H4 (cell line): ENCODE data around the gene UPK1A. TPM values are rescaled to one million over a fixed set of nuclear protein-coding genes. Genes with fewer than 3 reads are reported as not detected.
"Not testable (repeated sequence)": the region's sequence is repeated elsewhere in the genome, so short reads cannot be mapped to it uniquely, and the experiment has no call there.

Source experiments
- DNase-seq: peaks from one replicate; pipeline ENCODE4 v3.0.0-alpha.2; 2015; ENCODE audit warnings: low spot score
- total RNA-seq: library from RNA; depleted of rRNA; stranded (reverse); fragments of >200 nt; shearing (Covaris generic); gene quantifications from 2 replicates; pipeline ENCODE4 v1.2.3, GENCODE V29; 2014; rRNA removed

The UPK1A gene
- total RNA-seq, 1 experiment from 2014 or later, result not detected

DNA sequence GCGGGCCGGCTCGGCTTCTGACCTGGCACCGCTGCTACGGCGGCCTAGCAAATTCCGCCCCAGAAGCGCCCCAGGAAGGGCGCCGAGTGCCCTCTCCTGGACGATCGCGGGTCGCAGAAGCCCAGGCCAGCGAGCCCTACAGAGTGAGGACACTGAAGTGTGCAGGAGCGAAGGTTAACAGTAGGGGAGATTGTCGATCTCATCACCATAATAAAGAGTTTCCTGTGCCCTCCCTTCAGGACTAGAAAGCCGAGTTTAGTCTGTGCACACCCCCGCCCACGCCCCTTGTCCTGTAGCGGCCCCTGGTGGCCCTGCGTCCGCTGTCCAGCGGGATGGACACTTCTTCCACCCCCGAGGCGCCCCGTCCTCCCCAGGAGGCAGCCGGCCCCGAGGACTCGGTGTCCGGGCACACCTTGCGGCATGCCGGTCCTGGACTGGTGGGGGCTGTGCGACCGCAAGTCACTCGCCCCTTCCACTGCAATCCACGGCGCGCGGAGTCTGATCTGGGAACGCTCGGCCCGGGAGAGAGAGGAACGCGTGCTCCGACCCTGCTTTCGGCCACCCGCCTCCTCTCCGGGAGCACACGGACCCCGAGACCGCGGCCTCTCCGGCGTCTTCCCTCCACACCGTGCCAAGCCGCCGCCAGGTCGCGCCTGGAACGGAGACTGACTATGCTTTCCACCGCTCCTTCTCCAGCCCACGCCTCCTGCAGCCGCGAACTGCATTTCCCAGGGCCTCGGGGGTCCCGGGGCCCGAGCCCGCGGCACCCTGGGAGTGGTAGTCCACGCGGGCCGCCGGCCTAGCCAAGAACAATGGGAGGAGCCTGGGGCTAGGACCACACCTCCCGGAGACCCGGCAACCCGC lies 50.7 kb downstream of the UPK1A start:
- DNase-seq, result peak; percentile 94

DNA sequence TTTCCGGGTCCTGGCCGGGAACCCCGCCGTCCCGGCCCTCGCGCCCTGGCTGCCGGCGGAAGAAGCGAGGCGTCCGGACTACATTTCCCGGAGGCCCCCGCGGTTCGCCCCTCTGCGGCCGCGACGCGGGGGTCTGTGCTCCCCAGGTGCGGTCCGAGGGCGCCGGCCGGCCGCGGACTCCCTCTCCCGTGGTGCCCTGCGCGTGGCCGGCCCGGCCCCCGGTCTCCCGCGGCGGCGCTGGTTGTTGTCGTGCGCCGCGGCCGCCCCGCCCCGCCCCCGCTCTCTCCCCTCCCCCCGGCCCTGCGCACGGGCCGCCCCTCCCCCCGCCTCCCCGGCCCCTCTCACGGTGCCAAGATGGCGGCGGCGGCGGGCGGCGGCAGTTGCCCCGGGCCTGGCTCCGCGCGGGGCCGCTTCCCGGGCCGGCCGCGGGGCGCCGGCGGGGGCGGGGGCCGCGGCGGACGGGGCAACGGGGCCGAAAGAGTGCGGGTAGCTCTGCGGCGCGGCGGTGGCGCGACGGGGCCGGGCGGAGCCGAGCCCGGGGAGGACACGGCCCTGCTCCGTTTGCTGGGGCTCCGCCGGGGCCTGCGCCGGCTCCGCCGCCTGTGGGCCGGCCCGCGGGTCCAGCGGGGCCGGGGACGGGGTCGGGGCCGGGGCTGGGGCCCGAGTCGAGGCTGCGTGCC lies 51.5 kb downstream of the UPK1A start, which contains the start of gene KMT2B:
TSS of gene KMT2B (plus strand) at position 339 of the 680 bp plus-strand sequence. CDS start at position 355, 16 bp downstream.
- DNase-seq, result peak; percentile 97

DNA sequence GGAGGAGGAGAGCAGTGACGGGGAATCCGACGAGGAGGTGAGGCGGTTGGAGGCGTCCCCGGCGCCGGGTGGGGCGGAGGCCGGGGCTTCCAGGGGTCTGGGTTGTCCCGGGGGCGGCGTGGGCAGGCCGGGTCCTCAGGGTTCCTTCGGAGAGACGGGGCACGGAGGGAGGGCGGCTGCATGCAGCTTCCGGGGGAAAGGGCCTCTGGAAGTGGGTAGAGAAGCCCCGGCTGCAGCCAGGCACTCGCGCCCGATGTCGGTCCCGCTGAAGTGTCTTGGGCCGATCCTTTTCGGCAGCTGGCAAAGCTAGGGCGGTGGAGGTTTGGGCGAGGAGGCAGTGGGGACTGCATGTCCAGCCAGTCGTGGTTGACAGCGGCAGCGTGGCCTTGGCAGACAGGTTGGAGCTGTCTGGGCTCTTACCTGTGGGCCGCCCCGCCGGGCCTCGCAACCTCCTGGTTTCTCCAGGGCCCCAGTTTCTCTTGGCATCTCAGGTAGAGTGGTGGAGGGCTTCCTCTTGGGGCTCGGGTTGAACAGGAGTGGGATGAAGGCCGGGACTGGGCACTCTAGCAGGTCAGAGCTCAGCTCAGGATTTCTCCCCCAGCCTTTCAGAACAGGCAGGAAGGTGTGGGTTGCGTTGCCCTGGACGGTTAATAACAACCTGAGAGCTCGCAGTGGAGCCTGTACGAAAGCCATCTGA lies 52.2 kb downstream of the UPK1A start:
- no peak for DNase-seq

DNA sequence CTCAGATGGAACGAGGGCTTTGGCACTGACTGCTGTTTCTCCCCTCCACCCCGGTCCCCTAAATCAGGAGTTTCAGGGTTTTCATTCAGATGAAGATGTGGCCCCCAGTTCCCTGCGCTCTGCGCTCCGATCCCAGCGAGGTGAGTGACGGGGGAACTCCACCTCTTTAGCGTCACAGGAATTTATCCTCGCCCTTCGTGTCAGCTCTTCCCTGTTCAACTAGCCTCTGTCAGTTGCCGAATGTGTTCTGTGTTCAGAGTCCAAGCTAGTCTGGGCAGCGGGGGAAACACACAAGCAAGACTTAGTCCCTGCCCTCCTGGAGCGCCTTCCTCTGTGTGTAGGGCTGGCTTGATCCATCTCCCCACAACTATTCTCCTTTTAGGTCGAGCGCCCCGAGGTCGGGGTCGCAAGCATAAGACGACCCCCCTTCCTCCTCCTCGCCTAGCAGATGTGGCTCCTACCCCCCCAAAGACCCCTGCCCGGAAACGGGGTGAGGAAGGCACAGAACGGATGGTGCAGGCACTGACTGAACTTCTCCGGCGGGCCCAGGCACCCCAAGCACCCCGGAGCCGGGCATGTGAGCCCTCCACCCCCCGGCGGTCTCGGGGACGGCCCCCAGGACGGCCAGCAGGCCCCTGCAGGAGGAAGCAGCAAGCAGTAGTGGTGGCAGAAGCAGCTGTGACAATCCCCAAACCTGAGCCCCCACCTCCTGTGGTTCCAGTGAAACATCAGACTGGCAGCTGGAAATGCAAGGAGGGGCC lies 53.3 kb downstream of the UPK1A start:
- no peak for DNase-seq

DNA sequence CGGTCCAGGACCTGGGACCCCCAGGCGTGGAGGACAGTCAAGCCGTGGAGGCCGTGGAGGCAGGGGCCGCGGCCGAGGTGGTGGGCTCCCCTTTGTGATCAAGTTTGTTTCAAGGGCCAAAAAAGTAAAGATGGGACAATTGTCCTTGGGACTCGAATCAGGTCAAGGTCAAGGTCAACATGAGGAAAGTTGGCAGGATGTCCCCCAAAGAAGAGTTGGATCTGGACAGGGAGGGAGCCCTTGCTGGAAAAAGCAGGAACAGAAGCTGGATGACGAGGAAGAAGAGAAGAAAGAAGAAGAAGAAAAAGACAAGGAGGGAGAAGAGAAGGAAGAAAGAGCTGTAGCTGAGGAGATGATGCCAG lies 53.8 kb downstream of the UPK1A start:
- no peak for DNase-seq

DNA sequence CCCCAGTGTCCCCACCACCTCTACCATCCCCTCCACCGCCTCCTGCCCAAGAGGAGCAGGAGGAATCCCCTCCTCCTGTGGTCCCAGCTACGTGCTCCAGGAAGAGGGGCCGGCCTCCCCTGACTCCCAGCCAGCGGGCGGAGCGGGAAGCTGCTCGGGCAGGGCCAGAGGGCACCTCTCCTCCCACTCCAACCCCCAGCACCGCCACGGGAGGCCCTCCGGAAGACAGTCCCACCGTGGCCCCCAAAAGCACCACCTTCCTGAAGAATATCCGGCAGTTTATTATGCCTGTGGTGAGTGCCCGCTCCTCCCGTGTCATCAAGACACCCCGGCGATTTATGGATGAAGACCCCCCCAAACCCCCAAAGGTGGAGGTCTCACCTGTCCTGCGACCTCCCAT lies 54.3 kb downstream of the UPK1A start:
- DNase-seq, result no peak

DNA sequence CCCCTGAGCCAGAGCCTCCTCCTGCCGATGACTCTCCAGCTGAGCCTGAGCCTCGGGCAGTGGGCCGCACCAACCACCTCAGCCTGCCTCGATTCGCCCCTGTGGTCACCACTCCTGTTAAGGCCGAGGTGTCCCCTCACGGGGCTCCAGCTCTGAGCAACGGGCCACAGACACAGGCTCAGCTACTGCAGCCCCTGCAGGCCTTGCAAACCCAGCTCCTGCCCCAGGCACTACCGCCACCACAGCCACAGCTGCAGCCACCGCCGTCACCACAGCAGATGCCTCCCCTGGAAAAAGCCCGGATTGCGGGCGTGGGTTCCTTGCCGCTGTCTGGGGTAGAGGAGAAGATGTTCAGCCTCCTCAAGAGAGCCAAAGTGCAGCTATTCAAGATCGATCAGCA lies 55.1 kb downstream of the UPK1A start:
- no peak for DNase-seq

DNA sequence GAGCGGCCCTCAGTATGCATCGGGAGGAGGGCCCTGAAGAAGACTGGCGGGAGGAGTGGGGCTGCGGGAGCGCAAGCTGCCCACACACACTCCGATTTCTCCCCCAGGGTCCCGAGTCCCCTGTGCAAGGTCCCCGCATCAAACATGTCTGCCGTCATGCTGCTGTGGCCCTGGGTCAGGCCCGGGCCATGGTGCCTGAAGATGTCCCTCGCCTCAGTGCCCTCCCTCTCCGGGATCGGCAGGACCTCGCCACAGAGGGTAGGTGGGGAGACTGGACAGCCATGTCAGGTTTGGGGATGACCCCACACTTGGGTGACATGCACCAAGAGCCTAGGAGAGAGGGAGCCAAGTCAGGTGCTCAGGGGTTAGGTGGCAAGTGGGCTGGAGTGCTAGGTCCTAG lies 56.1 kb downstream of the UPK1A start:
- no peak for DNase-seq

DNA sequence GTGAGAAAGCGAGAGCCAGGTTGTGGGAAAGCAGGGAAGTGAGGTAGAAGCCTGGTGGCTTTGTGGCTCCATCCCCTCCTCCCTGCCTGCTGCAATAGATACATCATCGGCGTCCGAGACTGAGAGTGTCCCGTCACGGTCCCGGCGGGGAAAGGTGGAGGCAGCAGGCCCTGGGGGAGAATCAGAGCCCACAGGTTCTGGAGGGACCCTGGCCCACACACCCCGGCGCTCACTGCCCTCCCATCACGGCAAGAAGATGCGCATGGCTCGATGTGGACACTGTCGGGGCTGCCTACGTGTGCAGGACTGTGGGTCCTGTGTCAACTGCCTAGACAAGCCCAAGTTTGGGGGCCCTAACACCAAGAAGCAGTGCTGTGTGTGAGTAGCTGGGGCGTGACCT lies 56.6 kb downstream of the UPK1A start:
- DNase-seq, result no peak

DNA sequence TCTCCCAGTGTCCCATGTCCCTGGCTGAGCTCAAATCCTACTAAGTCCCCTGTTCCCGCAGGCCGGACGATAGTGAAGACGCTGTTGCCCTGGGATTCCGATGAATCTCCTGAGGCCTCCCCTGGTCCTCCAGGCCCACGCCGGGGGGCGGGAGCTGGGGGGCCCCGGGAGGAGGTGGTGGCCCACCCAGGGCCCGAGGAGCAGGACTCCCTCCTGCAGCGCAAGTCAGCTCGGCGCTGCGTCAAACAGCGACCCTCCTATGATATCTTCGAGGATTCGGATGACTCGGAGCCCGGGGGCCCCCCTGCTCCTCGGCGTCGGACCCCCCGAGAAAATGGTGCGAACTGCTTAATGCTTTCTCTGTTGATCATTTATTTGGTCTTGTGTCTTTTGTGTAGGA lies 57.4 kb downstream of the UPK1A start:
- no peak for DNase-seq

DNA sequence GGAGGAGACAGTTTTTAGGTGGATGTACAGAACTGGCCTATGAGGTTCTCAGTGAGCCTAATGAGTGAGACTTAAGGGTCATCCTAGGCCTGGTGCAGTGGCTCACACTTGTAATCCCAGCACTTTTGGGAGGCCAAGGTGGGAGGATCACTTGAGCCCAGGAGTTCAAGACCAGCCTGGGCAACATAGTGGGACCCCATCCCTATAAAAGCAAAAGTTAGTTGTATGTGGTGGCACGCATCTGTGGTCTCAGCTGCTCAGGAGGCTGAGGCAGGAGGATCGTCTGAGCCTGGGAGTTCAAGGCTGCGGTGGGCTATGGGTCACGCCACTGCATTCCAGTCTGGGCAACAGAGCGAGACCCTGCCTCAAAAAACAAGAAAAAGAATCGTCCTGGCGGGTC lies 57.8 kb downstream of the UPK1A start:
- not testable (repeated sequence) for DNase-seq

DNA sequence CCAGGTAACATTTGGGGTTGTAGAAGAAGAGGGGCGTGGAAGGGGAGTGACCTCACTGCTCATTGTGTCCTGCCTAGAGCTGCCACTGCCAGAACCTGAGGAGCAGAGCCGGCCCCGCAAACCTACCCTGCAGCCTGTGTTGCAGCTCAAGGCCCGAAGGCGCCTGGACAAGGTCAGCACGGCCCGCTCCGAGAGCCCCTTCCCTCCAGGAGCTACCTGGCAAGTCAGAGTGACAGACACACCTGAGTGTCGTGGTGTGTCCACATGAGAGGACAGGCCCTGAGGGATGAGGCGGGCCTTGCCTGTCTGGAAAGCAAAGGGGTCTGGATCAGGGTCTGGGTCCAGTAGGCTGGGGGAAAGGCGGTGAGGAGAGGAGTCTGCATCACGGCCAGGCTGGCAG lies 58.2 kb downstream of the UPK1A start:
- DNase-seq, result no peak

DNA sequence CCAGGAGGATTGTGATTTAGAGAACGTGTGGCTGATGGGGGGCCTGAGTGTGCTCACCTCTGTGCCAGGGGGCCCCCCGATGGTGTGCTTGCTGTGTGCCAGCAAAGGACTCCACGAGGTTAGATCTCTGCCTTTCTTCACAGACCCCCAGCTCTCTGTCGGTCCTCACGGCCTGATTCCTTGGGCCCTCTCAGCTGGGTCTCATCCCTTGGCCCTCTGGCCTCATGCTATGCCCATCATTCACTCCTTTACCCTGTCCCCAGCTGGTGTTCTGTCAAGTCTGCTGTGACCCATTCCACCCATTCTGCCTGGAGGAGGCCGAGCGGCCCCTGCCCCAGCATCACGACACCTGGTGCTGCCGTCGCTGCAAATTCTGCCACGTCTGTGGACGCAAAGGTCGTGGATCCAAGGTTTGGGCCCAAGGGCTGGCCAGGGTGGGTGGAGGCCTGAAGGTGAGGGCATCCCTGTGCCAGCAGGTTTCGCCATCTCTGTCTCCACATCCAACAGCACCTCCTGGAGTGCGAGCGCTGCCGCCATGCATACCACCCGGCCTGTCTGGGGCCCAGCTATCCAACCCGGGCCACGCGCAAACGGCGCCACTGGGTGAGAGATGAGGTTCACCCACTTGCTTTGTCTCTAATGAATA lies 59.0 kb downstream of the UPK1A start:
- no peak for DNase-seq

DNA sequence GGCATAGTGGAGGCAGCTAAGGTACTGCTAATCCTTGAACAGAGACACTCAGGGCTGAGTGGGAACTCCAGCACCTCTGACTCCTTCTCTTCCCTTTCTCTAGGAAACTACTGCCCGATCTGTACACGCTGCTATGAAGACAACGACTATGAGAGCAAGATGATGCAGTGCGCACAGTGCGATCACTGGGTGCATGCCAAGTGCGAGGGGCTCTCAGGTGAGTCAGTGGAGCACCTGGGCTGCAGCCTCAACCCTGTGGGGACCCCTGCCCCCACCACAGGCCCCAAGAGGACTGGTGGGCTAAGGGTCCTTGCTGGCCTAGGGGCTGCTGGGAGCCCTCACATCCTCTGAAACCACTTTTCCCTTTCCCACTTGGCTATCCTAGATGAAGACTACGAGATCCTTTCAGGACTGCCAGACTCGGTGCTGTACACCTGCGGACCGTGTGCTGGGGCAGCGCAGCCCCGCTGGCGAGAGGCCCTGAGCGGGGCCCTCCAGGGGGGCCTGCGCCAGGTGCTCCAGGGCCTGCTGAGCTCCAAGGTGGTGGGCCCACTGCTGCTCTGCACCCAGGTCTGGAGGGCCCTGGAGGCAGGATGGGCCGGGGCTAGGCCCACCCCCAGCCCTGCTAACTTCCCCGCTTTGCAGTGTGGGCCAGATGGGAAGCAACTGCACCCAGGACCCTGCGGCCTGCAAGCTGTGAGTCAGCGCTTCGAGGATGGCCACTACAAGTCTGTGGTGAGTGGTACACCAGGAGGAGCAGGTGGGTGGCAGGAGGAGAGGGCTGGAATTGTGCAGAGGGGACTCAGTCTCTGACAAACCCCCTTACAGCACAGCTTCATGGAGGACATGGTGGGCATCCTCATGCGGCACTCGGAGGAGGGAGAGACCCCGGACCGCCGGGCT lies 61.0 kb downstream of the UPK1A start:
- DNase-seq, result no peak

Other genes starting within 250 kb of the UPK1A start
- gene FFAR2, start 218.3 kb upstream of the UPK1A start, total RNA-seq, result not detected in 2 replicates
- gene KRTDAP, start 176.1 kb upstream of the UPK1A start, total RNA-seq, result not detected in 2 replicates
- gene DMKN, start 152.9 kb upstream of the UPK1A start, total RNA-seq, result 19.6 and 34.6 TPM in 2 replicates
- 0.45 TPM in 1 of 2 replicates, not detected in the other for gene SBSN, start 138.2 kb upstream of the UPK1A start, total RNA-seq
- gene GAPDHS, start 133.1 kb upstream of the UPK1A start, total RNA-seq, result not detected in 2 replicates
- 306 and 341 TPM in 2 replicates for gene TMEM147, start 120.9 kb upstream of the UPK1A start, total RNA-seq
- gene ATP4A, start 102.9 kb upstream of the UPK1A start, total RNA-seq, result not detected in 2 replicates
- gene PMIS2, start 80.3 kb upstream of the UPK1A start, total RNA-seq, result not detected in 2 replicates
- gene HAUS5, start 53.8 kb upstream of the UPK1A start, total RNA-seq, result 17.2 and 22.7 TPM in 2 replicates
- 135 and 156 TPM in 2 replicates for gene RBM42, start 37.5 kb upstream of the UPK1A start, total RNA-seq
- gene ETV2, start 24.8 kb upstream of the UPK1A start, total RNA-seq, result 2.8 and 4.9 TPM in 2 replicates
- gene COX6B1, start 18.2 kb upstream of the UPK1A start, total RNA-seq, result 1,937 and 2,103 TPM in 2 replicates
- not detected in 2 replicates for gene ZBTB32, start 38.0 kb downstream of the UPK1A start, total RNA-seq
- 4.9 and 8.8 TPM in 2 replicates for gene KMT2B, start 51.5 kb downstream of the UPK1A start, total RNA-seq
- gene IGFLR1, start 75.9 kb downstream of the UPK1A start, total RNA-seq, result 6.2 and 31.2 TPM in 2 replicates
- 25.2 and 27.5 TPM in 2 replicates for gene U2AF1L4, start 78.9 kb downstream of the UPK1A start, total RNA-seq
- gene PSENEN, start 79.1 kb downstream of the UPK1A start, total RNA-seq, result 91.4 and 100 TPM in 2 replicates
- 11.5 and 15.5 TPM in 2 replicates for gene LIN37, start 82.1 kb downstream of the UPK1A start, total RNA-seq
- not detected in 2 replicates for gene HSPB6, start 90.5 kb downstream of the UPK1A start, total RNA-seq
- 9.6 and 15.3 TPM in 2 replicates for gene PROSER3, start 91.7 kb downstream of the UPK1A start, total RNA-seq
- gene ARHGAP33, start 109.0 kb downstream of the UPK1A start, total RNA-seq, result 1.5 and 2.2 TPM in 2 replicates
- gene PRODH2, start 146.3 kb downstream of the UPK1A start, total RNA-seq, result not detected in 2 replicates
- not detected in 2 replicates for gene NPHS1, start 186.0 kb downstream of the UPK1A start, total RNA-seq
- 0.08 and 0.19 TPM in 2 replicates for gene KIRREL2, start 190.4 kb downstream of the UPK1A start, total RNA-seq
- gene APLP1, start 202.1 kb downstream of the UPK1A start, total RNA-seq, result 28.7 and 45.8 TPM in 2 replicates
- 1.4 and 1.8 TPM in 2 replicates for gene NFKBID, start 234.0 kb downstream of the UPK1A start, total RNA-seq
- not detected in 2 replicates for gene HCST, start 236.0 kb downstream of the UPK1A start, total RNA-seq
- not detected in 2 replicates for gene TYROBP, start 241.8 kb downstream of the UPK1A start, total RNA-seq